DMS153 (cell line): ENCODE measurements around the gene PRICKLE4.

ENCODE experiments used
- DNase-seq: peaks from one replicate; lab custom pipeline; 2025; lab: John Stamatoyannopoulos, UW

The PRICKLE4 gene

GRCh38 chr6:41780551-41781365, at the start of gene PRICKLE4:
Gene PRICKLE4, plus strand, starts transcription at chr6:41780782. Its CDS starts 2,692 bp downstream, at chr6:41783474.
- DNase-seq: no peak

GRCh38 chr6:41731561-41732086, 49.0 kb upstream of the PRICKLE4 start:
- DNase-seq: no peak

GRCh38 chr6:41732149-41732548, 48.4 kb upstream of the PRICKLE4 start:
- DNase-seq: no peak

- DNase-seq: no peak
These were observed 47.8 kb upstream of the PRICKLE4 start for GRCh38 chr6:41732591-41733359.

GRCh38 chr6:41733360-41733706, 47.2 kb upstream of the PRICKLE4 start:
- no peak for DNase-seq

GRCh38 chr6:41733707-41734665, 46.6 kb upstream of the PRICKLE4 start:
- peak; percentile 72 for DNase-seq

GRCh38 chr6:41734666-41735426, 45.7 kb upstream of the PRICKLE4 start:
- DNase-seq: peak; percentile 31

GRCh38 chr6:41735427-41736185, 45.0 kb upstream of the PRICKLE4 start, which contains the start of gene TFEB:
Gene TFEB, minus strand, starts transcription at chr6:41735608. Its CDS starts 44,395 bp downstream, at chr6:41691213.
- DNase-seq: peak; percentile 86

- no peak for DNase-seq
These were observed 44.3 kb upstream of the PRICKLE4 start for GRCh38 chr6:41736186-41736733.

- DNase-seq: no peak
These were observed 43.6 kb upstream of the PRICKLE4 start for GRCh38 chr6:41736800-41737555.

- DNase-seq: no peak
These were observed 42.9 kb upstream of the PRICKLE4 start for GRCh38 chr6:41737591-41738130.

- DNase-seq: no peak
These were observed 41.5 kb upstream of the PRICKLE4 start for GRCh38 chr6:41739041-41739440.

GRCh38 chr6:41740366-41741162, 40.0 kb upstream of the PRICKLE4 start:
- no peak for DNase-seq

- DNase-seq: no peak
These were observed 38.7 kb upstream of the PRICKLE4 start for GRCh38 chr6:41741625-41742490.

GRCh38 chr6:41743406-41744235, 37.0 kb upstream of the PRICKLE4 start:
- no peak for DNase-seq

- DNase-seq: no peak
These were observed 36.3 kb upstream of the PRICKLE4 start for GRCh38 chr6:41744236-41744787.
